ENCODE results near the gene TROAP.
"Not testable (repeated sequence)": the region's sequence is repeated elsewhere in the genome, so short reads cannot be mapped to it uniquely, and the experiment has no call there.

The TROAP gene

GRCh38 chr12:49330631-49331379 is 7.8 kb downstream of the TROAP start:
- WGBS, 2 experiments (ENCODE audit: insufficient coverage in 2 of 2) = 85 to 93% methylated on average over 11 to 12 of the region's 14 CpGs
- Histone ChIP-seq H3K9me3 (ENCODE audit: control insufficient read depth, low read length) (no peaks in the 10 kb centered on the region), H3K36me3 (ENCODE audit: control insufficient read depth, insufficient read depth, low read length) (peaks cover 53% of the 10 kb centered on the region), H3K4me3 (ENCODE audit: extremely low read depth, insufficient read depth, low read length, poor library complexity, severe bottlenecking) (no peak overlapping the region), H3K4me1 (ENCODE audit: control insufficient read depth, insufficient read depth, low read length, poor library complexity, severe bottlenecking) (no peaks in the 10 kb centered on the region), H3K27ac (ENCODE audit: low read depth, low read length, severe bottlenecking) (no peak overlapping the region)

DNA sequence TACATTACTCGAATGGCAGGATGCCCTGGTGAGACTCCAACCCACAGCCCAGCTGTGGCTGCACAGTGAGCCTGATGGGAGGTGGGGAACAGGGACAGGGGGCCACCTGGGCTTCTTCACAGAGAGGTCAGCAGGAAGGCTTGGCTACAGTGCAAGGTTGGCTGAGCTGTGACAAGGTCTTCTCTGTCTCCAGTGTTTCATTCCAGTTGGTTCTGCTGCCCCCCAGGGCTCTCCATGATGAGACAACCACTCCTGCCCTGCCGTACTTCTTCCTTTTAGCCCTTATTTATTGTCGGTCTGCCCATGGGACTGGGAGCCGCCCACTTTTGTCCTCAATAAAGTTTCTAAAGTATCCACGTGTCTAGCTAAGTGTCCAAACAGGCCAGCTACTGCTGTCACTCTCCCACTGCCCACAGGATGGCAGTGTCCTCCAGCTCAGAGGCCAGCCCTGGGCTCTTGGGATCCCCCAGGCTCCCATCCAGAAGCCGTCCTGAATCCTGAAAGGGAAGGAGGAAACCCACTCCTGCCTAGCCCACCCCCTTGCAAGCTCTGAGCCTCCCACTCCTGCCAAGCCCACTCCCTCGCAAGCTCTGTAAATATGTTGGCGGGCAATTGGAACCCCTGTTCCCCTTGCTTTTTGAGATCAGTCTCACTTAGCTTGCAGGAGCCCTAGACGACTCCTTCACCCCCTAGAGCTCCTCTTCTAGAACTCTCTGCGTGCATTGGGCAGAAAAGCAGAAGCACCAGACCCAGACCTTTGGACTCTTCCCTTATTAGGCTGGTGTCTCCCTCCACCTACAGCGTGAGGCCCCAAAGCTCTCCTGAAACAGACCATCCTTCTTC is 8.5 kb downstream of the TROAP start:
- H3K27ac ChIP-seq (ENCODE audit: low read depth, low read length, severe bottlenecking) = no peak overlapping the region
- 75 to 76% methylated on average over 9 to 10 of the region's 11 CpGs for WGBS, 2 experiments (ENCODE audit: insufficient coverage in 2 of 2)
- H3K36me3 ChIP-seq (ENCODE audit: control insufficient read depth, insufficient read depth, low read length) = peaks cover 45% of the 10 kb centered on the region
- no peaks in the 10 kb centered on the region for H3K4me1 ChIP-seq (ENCODE audit: control insufficient read depth, insufficient read depth, low read length, poor library complexity, severe bottlenecking)
- no peak overlapping the region for H3K4me3 ChIP-seq (ENCODE audit: extremely low read depth, insufficient read depth, low read length, poor library complexity, severe bottlenecking)
- H3K9me3 ChIP-seq (ENCODE audit: control insufficient read depth, low read length) = no peaks in the 10 kb centered on the region

- H3K4me3 ChIP-seq (ENCODE audit: extremely low read depth, insufficient read depth, low read length, poor library complexity, severe bottlenecking) = no peak overlapping the region
- no peaks in the 10 kb centered on the region for H3K4me1 ChIP-seq (ENCODE audit: control insufficient read depth, insufficient read depth, low read length, poor library complexity, severe bottlenecking)
- peaks cover 36% of the 10 kb centered on the region for H3K36me3 ChIP-seq (ENCODE audit: control insufficient read depth, insufficient read depth, low read length)
- 69 to 89% methylated on average over 17 of the region's 17 CpGs for WGBS, 2 experiments (ENCODE audit: insufficient coverage in 2 of 2)
- H3K9me3 ChIP-seq (ENCODE audit: control insufficient read depth, low read length) = no peaks in the 10 kb centered on the region
- H3K27ac ChIP-seq (ENCODE audit: low read depth, low read length, severe bottlenecking) = no peak overlapping the region
These were observed 9.4 kb downstream of the TROAP start for GRCh38 chr12:49332441-49332861.

DNA sequence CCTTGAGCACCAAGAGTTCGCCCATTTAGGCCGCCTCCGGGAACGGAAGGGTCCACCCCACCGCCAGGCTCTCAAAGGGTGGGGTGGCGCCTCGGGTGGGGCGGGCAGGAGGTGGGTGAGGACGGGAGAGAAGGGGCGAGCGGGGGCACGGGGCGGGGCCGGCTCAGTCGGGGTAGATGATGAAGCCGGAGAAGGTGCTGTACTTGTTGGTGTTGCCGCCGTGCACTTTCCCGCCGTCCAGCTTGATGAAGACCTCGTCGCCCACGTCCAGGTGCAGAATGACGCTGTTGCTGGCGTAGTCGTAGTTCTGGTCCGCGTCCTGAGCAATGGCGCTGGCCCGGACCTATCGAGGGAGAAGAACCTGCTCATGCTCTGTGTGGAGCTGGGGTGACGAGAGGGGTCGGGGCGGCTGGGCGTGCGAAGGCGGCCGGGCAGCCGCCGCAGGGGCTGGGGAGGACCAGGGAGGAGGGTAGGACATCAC is 9.9 kb downstream of the TROAP start:
- Histone ChIP-seq H3K36me3 (ENCODE audit: control insufficient read depth, insufficient read depth, low read length) (peaks cover 34% of the 10 kb centered on the region), H3K9me3 (ENCODE audit: control insufficient read depth, low read length) (no peaks in the 10 kb centered on the region), H3K4me1 (ENCODE audit: control insufficient read depth, insufficient read depth, low read length, poor library complexity, severe bottlenecking) (no peaks in the 10 kb centered on the region), H3K4me3 (ENCODE audit: extremely low read depth, insufficient read depth, low read length, poor library complexity, severe bottlenecking) (no peak overlapping the region), H3K27ac (ENCODE audit: low read depth, low read length, severe bottlenecking) (no peak overlapping the region)
- 73% methylated on average over 31 to 35 of the region's 40 CpGs for WGBS, 2 experiments (ENCODE audit: insufficient coverage in 2 of 2)

- not testable (repeated sequence) for H3K4me3 ChIP-seq (ENCODE audit: extremely low read depth, insufficient read depth, low read length, poor library complexity, severe bottlenecking); H3K27ac ChIP-seq (ENCODE audit: low read depth, low read length, severe bottlenecking); H3K4me1 ChIP-seq (ENCODE audit: control insufficient read depth, insufficient read depth, low read length, poor library complexity, severe bottlenecking); H3K9me3 ChIP-seq (ENCODE audit: control insufficient read depth, low read length)
- H3K36me3 ChIP-seq (ENCODE audit: control insufficient read depth, insufficient read depth, low read length) = peaks cover 31% of the 10 kb centered on the region
- 91 to 97% methylated on average over 14 to 16 of the region's 21 CpGs for WGBS, 2 experiments (ENCODE audit: insufficient coverage in 2 of 2)
These were observed 10.7 kb downstream of the TROAP start for GRCh38 chr12:49333778-49334177.

DNA sequence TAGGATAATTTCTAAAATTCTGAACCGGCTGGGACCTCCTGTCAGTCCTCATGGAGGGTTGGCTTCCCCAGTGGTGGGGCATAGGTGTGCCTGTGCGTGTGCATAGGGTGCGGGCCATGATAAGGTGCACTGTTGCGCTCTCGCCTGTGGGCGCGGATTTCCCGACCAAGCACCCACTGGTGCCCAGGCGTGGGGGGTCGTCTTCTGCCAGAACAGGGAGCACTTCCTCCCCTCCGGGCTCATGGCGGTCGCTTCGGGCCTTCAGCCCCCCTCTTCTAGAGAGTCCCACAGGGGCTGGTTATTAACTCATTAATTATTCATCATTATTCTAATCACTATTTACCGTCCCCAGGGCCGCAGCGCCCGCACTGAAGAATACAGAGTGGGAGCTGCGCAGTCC is 11.2 kb downstream of the TROAP start:
- no peak overlapping the region for H3K4me3 ChIP-seq (ENCODE audit: extremely low read depth, insufficient read depth, low read length, poor library complexity, severe bottlenecking)
- H3K36me3 ChIP-seq (ENCODE audit: control insufficient read depth, insufficient read depth, low read length) = peaks cover 26% of the 10 kb centered on the region
- no peaks in the 10 kb centered on the region for H3K9me3 ChIP-seq (ENCODE audit: control insufficient read depth, low read length)
- H3K4me1 ChIP-seq (ENCODE audit: control insufficient read depth, insufficient read depth, low read length, poor library complexity, severe bottlenecking) = no peaks in the 10 kb centered on the region
- WGBS, 2 experiments (ENCODE audit: insufficient coverage in 2 of 2) = 94 to 96% methylated on average over 17 to 19 of the region's 19 CpGs
- H3K27ac ChIP-seq (ENCODE audit: low read depth, low read length, severe bottlenecking) = no peak overlapping the region

DNA sequence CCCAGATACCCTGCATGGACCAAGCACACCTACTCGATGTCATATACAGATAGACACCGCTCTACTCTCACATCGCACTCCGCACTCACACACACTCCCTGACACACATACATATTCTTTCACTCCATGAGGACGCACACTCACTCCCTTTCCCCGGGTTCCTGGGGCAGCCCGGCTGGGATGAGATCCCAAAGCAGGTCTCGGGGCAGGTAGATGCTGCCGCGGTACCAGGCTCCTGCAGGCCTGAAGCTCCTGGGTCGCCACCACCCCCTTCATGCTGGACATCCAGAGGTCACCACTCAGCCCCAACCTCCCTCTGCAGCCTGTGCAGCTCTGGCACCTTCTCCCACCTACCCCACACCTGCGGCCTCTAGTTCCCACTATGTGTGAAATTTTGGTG is 11.6 kb downstream of the TROAP start:
- no peak overlapping the region for H3K27ac ChIP-seq (ENCODE audit: low read depth, low read length, severe bottlenecking)
- WGBS, 2 experiments (ENCODE audit: insufficient coverage in 2 of 2) = 83 to 93% methylated on average over 8 to 10 of the region's 12 CpGs
- no peaks in the 10 kb centered on the region for H3K4me1 ChIP-seq (ENCODE audit: control insufficient read depth, insufficient read depth, low read length, poor library complexity, severe bottlenecking)
- H3K36me3 ChIP-seq (ENCODE audit: control insufficient read depth, insufficient read depth, low read length) = peaks cover 22% of the 10 kb centered on the region
- H3K9me3 ChIP-seq (ENCODE audit: control insufficient read depth, low read length) = no peaks in the 10 kb centered on the region
- no peak overlapping the region for H3K4me3 ChIP-seq (ENCODE audit: extremely low read depth, insufficient read depth, low read length, poor library complexity, severe bottlenecking)

DNA sequence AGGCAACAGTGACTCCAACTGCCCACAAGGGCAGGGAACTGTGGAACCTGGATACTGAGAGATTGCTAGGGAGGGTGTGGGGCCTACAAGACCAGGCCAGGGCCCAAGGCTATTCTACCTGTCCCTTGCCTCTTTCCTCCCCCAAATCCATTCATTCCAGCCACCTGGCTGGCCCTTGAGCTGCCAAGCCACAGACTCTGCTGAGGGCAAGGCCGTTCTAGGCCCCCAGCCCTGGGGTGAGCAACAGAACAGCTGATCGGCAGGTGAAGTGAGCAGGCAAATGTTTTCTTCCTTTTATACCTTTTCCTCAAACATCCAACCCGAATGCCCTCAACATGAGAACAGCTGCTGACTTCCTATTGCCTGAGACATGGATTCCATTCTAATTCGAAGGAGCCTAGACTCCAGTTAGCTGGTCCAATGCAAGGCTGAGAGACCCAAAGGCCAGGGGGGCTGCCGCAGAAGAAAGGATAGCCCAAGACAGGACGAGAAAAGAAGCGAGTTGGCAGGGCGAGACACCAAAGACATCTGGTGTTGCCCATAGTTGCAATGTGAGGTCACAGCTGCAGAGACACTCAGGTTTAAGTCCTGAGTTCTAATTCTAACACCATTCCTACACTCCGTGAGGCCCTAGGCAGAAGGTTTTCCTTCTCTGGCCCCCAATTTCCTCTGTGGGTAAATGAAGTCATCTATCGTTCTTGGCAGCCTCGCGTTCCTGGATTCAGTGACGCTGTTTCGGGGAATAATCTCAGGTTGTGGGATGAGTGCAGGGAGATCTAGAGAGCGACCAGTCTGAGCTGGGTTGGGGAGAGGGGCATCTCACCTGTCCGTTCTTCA is 12.3 kb downstream of the TROAP start:
- Histone ChIP-seq H3K36me3 (ENCODE audit: control insufficient read depth, insufficient read depth, low read length) (peaks cover 15% of the 10 kb centered on the region), H3K27ac (ENCODE audit: low read depth, low read length, severe bottlenecking) (no peak overlapping the region), H3K4me3 (ENCODE audit: extremely low read depth, insufficient read depth, low read length, poor library complexity, severe bottlenecking) (no peak overlapping the region), H3K9me3 (ENCODE audit: control insufficient read depth, low read length) (no peaks in the 10 kb centered on the region), H3K4me1 (ENCODE audit: control insufficient read depth, insufficient read depth, low read length, poor library complexity, severe bottlenecking) (no peaks in the 10 kb centered on the region)
- 78 to 89% methylated on average over 13 to 15 of the region's 16 CpGs for WGBS, 2 experiments (ENCODE audit: insufficient coverage in 2 of 2)

- H3K4me1 ChIP-seq (ENCODE audit: control insufficient read depth, insufficient read depth, low read length, poor library complexity, severe bottlenecking) = no peaks in the 10 kb centered on the region
- 32% methylated on average over 56 to 72 of the region's 72 CpGs for WGBS, 2 experiments (ENCODE audit: insufficient coverage in 2 of 2)
- H3K36me3 ChIP-seq (ENCODE audit: control insufficient read depth, insufficient read depth, low read length) = peaks cover 8% of the 10 kb centered on the region
- no peaks in the 10 kb centered on the region for H3K9me3 ChIP-seq (ENCODE audit: control insufficient read depth, low read length)
- H3K4me3 ChIP-seq (ENCODE audit: extremely low read depth, insufficient read depth, low read length, poor library complexity, severe bottlenecking) = peak overlapping the region; percentile 25
- H3K27ac ChIP-seq (ENCODE audit: low read depth, low read length, severe bottlenecking) = no peak overlapping the region
These were observed 13.0 kb downstream of the TROAP start for GRCh38 chr12:49335955-49336644.
